ENCODE results near the gene ACSL4.
"Not testable (repeated sequence)": the region's sequence is repeated elsewhere in the genome, so short reads cannot be mapped to it uniquely, and the experiment has no call there.

- not testable (repeated sequence) for TF ChIP-seq CTCF, POLR2A, POLR2AphosphoS5 (IDR thresholded peaks at IDR 0.05)
Observed at GRCh38 chrX:109671170-109671569, 61.9 kb downstream of the ACSL4 start.

Measured in prostate gland (tissue), 2 donors.